ENCODE results near the gene OR5P2.

GRCh38 chr11:7844986-7845385, 48.2 kb upstream of the OR5P2 start:
- TF ChIP-seq CREB5 (CRISPR knock-in tag; IDR thresholded peaks at IDR 0.05; ENCODE audit: low read depth) (no peak), PATZ1 (CRISPR knock-in tag; IDR thresholded peaks at IDR 0.05; ENCODE audit: borderline replicate concordance) (no peak), ARNTL (CRISPR knock-in tag; IDR thresholded peaks at IDR 0.05; ENCODE audit: borderline replicate concordance, low read depth) (no peak), PPARA (CRISPR knock-in tag; IDR thresholded peaks at IDR 0.05; ENCODE audit: borderline replicate concordance) (no peak), RARB (CRISPR knock-in tag; IDR thresholded peaks at IDR 0.05) (no peak), BACH2 (CRISPR knock-in tag; IDR thresholded peaks at IDR 0.05; ENCODE audit: borderline replicate concordance) (no peak), TOX (CRISPR knock-in tag; IDR thresholded peaks at IDR 0.05; ENCODE audit: borderline replicate concordance) (no peak), OSR1 (CRISPR knock-in tag; IDR thresholded peaks at IDR 0.05) (no peak), ESRRG (CRISPR knock-in tag; IDR thresholded peaks at IDR 0.05) (no peak), TCF4 (CRISPR knock-in tag; IDR thresholded peaks at IDR 0.05; ENCODE audit: borderline replicate concordance) (no peak)

All from SK-N-SH treated with all-trans-retinoic acid at 6 μM for 48 hours (cell line).